NK-92 (cell line): ENCODE data around the gene SLC39A11.
"Not testable (repeated sequence)": the region's sequence is repeated elsewhere in the genome, so short reads cannot be mapped to it uniquely, and the experiment has no call there.

Source experiments
- DNase-seq: peaks from one replicate; lab custom pipeline; 2025; ENCODE audit not compliant: unreplicated experiment; lab: John Stamatoyannopoulos, UW

Gene SLC39A11

DNA sequence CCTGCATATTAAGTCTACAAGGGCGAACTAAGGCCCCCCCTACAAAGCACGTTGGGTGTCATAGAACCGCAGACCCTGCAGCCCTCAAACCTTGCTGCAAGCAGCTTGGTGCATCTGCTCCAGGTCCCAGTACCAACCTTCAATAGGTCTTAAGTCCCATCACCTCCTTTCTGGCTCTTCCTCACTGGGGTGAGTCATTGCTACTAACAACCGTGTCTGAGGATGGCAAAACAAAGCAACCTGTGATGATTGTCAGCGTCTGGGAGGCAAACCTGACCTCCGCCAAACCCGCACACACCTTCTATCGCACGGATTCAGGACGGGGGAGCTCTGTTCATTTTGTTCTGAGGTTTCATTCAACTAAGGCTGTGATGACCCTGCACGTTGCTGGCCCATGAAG is 138.9 kb downstream of the SLC39A11 start:
- no peak for DNase-seq

DNA sequence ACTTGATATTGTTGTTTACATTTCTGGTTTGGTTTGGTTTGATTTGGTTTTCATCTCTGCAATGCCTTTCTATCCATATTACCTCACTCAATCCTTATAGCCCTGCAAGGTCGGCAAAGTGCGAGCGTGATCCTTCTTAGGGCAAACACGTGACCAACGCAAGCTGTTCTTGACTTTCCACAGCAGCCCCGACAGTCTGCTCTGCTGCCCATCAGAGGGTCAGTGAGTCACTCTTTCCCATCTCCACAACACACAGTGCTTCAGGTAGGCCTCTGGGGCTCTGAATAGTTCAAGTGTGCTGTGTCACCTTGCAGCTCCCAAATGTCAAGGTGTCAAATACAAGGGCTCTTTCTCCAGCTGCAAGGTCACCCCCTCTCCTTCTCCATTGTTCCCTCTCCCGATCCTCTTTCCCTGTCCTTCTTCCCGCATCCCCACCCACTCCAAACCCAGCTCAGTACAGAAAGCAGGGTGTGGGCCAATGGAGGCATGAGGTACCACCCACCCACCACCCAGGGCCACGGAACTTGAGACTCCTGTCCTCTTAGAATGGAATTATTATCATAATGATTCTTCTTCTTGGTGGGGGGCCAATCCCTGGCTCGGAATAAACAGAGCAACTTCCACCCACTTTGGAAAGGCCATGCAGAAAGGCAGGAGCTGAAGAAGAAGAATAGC is 139.7 kb downstream of the SLC39A11 start:
- DNase-seq, result no peak

GRCh38 chr17:72952220-72952619 is 140.3 kb downstream of the SLC39A11 start:
- DNase-seq, result no peak

DNA sequence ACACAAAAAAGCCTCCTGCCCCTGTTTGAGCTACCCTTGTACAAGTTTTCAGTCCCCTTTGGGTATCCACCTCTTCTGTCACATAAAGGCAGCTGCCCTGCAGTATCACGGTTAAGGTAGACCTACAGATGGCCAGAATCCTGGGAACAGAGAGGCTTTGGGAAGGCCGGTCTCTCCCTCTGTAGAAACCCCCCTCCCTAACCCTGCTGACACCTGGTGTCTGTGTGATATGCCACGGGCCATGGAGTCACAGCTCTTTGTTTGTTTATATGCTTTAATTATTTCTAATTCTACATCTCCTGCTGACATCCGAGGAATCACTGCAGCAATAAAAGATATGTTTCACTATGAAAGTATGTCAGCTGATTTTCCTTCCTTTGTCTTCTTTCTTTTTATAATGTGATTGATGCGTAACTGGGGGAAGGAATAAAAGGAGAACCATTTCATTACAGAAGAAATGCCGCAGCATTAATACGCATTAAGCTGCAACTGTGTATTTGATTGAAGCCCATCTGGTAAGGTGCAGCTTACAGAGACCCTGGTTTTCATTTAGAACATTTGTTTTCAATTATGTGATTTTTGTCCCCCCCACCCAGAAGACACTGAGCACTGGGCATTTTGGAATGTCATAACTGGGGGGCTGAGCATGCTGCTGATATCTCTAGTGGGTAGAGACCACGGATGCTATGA is 142.1 kb downstream of the SLC39A11 start:
- DNase-seq, result no peak

GRCh38 chr17:72948115-72948514 is 144.4 kb downstream of the SLC39A11 start:
- no peak for DNase-seq

- no peak for DNase-seq
Measured at GRCh38 chr17:72947475-72947874, 145.0 kb downstream of the SLC39A11 start.

DNA sequence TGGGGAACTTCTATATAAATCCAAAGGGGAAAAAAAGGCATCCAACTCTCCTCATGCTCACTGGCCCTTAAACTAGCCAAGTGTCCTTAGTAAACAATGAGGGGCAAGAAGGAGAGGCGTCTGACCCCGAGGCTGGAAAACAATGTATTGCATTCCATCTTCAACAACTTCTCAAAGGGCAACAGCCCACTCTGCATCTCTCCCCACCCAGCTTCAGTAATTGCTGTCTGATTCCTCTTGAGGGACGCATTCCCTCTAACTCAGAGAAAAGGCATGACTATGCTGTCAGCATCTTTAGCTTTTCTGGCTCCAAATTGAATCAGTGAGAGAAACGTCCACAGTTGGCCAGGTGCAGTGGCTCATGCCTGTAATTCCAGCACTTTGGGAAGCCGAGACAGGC is 145.8 kb downstream of the SLC39A11 start:
- no peak for DNase-seq

DNA sequence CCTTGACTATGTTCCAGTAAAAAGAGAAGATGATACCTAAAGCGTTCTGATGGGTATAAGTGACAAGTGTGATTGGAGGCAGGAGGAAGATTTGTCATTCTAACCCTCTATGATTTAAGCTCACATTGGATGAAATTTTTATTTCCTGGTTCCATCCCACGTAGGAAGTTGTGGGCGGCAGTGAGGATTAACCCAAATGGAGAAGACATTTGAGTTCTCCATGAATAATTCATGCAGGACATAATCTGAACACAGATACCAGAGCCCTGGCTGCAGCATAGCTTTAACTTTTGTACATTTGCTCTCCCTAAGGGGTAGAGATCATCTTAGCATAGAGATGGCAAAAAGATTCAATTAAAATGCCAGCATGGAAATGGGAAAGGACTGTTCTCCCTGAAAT is 146.3 kb downstream of the SLC39A11 start:
- no peak for DNase-seq

GRCh38 chr17:72945473-72945872 is 147.0 kb downstream of the SLC39A11 start:
- no peak for DNase-seq

DNA sequence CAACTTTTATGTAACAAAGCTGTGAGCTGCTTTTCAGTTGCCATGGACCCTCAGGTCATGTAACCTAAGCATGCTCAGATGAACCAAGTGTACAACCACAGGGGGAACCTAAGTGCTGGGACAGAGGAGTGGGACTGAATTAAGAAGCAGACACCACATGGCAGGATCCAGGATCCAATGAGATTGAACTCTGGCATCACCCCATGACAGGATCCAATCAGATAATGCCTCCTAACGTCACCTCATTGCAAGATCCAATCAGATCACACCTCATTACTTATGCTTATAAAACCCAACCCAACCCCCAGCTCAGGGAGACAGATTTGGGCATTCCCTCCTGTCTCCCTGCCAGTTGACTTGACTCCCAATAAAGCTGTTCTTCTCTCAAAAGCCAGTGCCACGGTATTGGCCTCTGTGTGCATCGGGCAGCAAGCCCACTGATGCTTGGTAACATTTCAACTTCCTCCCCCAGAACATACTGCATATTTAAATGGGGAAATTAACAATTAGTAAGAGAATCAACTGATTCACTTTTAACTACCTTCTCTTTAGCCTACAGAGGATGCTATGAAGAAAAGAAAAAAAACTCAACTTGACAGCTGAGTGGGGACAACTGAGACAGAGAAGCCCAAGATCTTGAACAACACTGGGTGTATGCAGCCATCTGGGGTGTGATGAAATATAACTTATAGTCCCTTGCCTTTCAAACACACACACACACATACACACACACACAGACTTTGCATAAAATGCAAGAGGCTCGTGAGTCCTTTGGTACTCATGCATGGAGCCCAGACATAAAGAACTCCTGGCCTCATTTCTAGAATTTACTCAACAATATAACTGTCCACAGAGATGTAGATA is 148.4 kb downstream of the SLC39A11 start:
- DNase-seq, result no peak

DNA sequence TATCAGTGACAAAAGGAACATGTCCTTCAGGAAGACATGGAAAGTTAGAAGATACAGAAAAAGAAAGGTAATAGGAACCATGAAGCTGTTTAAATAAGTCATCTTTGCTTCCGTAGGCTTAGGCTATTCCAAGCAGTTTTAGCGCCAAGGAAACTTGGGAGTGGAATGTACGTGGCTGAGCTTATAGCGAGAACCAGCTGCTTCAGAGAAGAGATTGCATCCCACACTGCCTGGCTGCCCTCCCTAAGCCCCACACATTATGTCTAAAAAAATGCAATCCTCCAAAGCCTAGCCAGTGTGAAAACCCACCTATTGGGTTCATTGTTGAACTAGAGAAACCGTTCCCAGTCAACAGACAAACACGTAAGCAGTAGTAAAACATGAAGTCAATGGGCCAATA is 149.9 kb downstream of the SLC39A11 start:
- no peak for DNase-seq

GRCh38 chr17:72940496-72940895 is 152.0 kb downstream of the SLC39A11 start:
- no peak for DNase-seq

GRCh38 chr17:72938482-72938881 is 154.0 kb downstream of the SLC39A11 start:
- DNase-seq, result no peak

GRCh38 chr17:72937707-72938106 is 154.8 kb downstream of the SLC39A11 start:
- DNase-seq, result no peak

DNA sequence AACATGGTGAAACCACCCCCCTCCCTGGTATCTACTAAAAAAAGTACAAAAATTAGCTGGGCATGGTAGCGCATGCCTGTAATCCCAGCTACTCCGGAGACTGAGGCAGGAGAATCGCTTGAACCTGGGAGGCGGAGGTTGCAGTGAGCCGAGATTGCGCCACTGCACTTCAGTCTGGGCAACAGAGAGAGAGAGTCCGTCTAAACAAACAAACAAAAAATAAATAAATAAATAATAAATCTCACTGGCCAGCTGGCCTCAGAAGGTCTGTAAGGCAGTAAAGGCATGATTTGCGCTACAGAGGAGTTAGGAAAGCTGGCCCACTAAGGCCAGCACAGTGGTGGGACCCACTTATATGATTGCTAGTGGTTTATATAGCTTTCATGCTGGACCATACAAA is 155.2 kb downstream of the SLC39A11 start:
- DNase-seq, result not testable (repeated sequence)

DNA sequence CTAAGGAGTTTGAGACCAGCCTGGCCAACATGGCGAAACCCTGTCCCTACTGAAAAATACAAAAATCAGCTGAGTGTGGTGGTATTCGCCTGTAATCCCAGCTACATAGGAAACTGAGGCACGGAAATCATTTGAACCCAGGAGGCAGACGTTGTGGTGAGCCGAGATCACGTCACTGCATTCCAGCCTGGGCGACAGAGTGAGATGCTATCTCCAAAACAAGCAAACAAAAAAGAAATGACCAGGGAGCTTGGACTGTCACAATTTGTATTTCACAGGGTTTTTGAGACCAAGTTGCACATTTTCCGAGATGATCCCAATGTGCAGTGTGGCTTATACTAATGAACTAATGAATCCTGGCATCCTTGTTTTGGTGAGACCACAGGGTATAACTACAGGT is 156.5 kb downstream of the SLC39A11 start:
- no peak for DNase-seq

GRCh38 chr17:72934927-72935326 is 157.6 kb downstream of the SLC39A11 start:
- no peak for DNase-seq

- no peak for DNase-seq
Measured at GRCh38 chr17:72931635-72932034, 160.9 kb downstream of the SLC39A11 start.

- no peak for DNase-seq
Measured at GRCh38 chr17:72931163-72931562, 161.3 kb downstream of the SLC39A11 start.

DNA sequence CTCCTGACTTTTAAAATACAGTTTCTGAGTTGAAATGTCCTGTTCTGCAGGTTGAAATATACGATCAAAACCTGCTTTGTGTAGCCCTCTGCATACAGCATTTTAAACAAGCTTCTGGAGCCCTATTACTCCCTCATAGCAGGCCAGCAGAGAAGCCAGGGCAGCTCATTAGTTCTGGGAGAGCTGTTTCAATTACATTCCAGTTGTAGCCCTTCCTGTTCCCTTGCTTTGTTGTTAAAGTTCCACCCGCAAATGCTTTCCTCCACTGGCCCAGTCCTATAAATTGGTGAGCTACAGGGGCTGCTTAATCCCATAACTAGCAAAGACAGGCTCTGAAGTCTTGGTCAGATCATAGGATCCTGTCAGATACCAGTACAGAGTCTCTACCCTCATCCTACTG is 162.5 kb downstream of the SLC39A11 start:
- DNase-seq, result no peak

DNA sequence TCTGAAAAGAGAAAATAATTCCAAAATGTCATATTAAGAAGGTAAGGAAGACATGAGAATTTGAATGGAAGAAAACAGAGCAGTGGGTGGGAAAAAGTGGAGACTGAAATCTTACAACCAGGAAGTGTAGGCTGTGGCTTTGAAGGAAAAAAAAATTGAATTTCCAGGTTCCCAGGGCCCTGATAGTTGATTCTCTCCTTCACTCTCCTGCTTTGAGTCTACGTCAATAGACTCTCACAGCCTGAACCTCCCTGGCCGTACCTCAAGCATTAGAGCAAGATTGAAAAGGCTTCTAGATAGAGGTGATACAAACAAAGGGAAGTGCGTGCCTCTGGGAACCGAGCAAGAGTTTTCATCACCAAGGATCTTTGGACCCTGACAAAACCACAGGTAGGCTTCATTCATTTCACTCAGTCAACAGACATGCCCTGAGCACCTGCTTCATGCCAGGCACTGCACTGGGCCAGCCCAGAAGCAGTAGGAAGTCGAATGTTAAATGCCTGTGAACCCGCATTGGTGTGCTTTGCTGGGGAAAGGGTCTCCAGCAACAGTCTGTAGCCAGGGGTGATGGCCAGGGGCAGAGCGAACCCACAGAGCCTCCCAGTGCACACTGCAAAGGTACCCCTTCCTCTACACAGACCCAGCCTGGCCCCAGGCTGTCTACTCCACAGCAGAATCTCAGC is 163.9 kb downstream of the SLC39A11 start:
- no peak for DNase-seq
